NCI-H187 (cell line): ENCODE data around the gene PPA1.
A peak's percentile ranks its signal among the peaks of the same experiment; 100 is the strongest.
"Not testable (repeated sequence)": the region's sequence is repeated elsewhere in the genome, so short reads cannot be mapped to it uniquely, and the experiment has no call there.

Source experiments
- DNase-seq, 2 experiments: peaks; one replicate each; lab custom pipeline; 2025; lab: John Stamatoyannopoulos, UW

The PPA1 gene

GRCh38 chr10:70233109-70233938, at the start of gene PPA1:
PPA1 (minus strand) TSS chr10:70233429; CDS start chr10:70233327, 102 bp downstream.
- DNase-seq = peak; percentile 84 to 91

GRCh38 chr10:70281609-70282008, 48.4 kb upstream of the PPA1 start:
- no peak for DNase-seq

- DNase-seq = no peak
These were observed 46.9 kb upstream of the PPA1 start for GRCh38 chr10:70280099-70280498.

- no peak for DNase-seq
These were observed 44.3 kb upstream of the PPA1 start for GRCh38 chr10:70277396-70278030.

- DNase-seq = no peak
These were observed 41.4 kb upstream of the PPA1 start for GRCh38 chr10:70274643-70275042.

GRCh38 chr10:70272925-70273316, 39.7 kb upstream of the PPA1 start:
- no peak for DNase-seq

- DNase-seq = no peak
These were observed 39.0 kb upstream of the PPA1 start for GRCh38 chr10:70271996-70272924.

GRCh38 chr10:70270952-70271351, 37.7 kb upstream of the PPA1 start:
- DNase-seq = no peak

- DNase-seq = no peak
These were observed 36.5 kb upstream of the PPA1 start for GRCh38 chr10:70269741-70270140.

- no peak for DNase-seq
These were observed 35.1 kb upstream of the PPA1 start for GRCh38 chr10:70268376-70268775.

- DNase-seq = no peak
These were observed 34.1 kb upstream of the PPA1 start for GRCh38 chr10:70267161-70267933.

- DNase-seq = no peak
These were observed 33.5 kb upstream of the PPA1 start for GRCh38 chr10:70266701-70267100.

GRCh38 chr10:70266056-70266455, 32.8 kb upstream of the PPA1 start:
- DNase-seq = no peak

- no peak for DNase-seq
These were observed 31.9 kb upstream of the PPA1 start for GRCh38 chr10:70265032-70265689.

GRCh38 chr10:70260734-70261133, 27.5 kb upstream of the PPA1 start:
- no peak for DNase-seq

- DNase-seq = no peak
These were observed 27.0 kb upstream of the PPA1 start for GRCh38 chr10:70260259-70260658.

- DNase-seq = no peak
These were observed 25.0 kb upstream of the PPA1 start for GRCh38 chr10:70258216-70258615.

- DNase-seq = not testable (repeated sequence)
These were observed 24.6 kb upstream of the PPA1 start for GRCh38 chr10:70257816-70258215.

GRCh38 chr10:70256463-70256862, 23.2 kb upstream of the PPA1 start:
- no peak for DNase-seq

- DNase-seq = no peak
These were observed 22.4 kb upstream of the PPA1 start for GRCh38 chr10:70255329-70256299.
